CD4-positive, alpha-beta T cell treated with Interleukin-4 for 4 hours (primary cell): Measurements from ENCODE around the gene OLA1.
A peak's percentile ranks its signal among the peaks of the same experiment; 100 is the strongest.
"Not testable (repeated sequence)": the region's sequence is repeated elsewhere in the genome, so short reads cannot be mapped to it uniquely, and the experiment has no call there.

ENCODE experiments used
- DNase-seq: peaks from one replicate; pipeline ENCODE4 v3.0.0-alpha.2; 2020

OLA1 gene

GRCh38 chr2:174248187-174248997 lies at the start of gene OLA1:
Gene OLA1, minus strand, starts transcription at chr2:174248532. Its CDS starts 1,717 bp downstream, at chr2:174246815.
- DNase-seq: peak; percentile 90

- DNase-seq: no peak
These were observed 44.6 kb upstream of the OLA1 start for GRCh38 chr2:174292908-174293307.

GRCh38 chr2:174286172-174286571 lies 37.8 kb upstream of the OLA1 start:
- DNase-seq: no peak

GRCh38 chr2:174282441-174282840 lies 34.1 kb upstream of the OLA1 start:
- no peak for DNase-seq

GRCh38 chr2:174281736-174282135 lies 33.4 kb upstream of the OLA1 start:
- no peak for DNase-seq

GRCh38 chr2:174280596-174280995 lies 32.3 kb upstream of the OLA1 start:
- no peak for DNase-seq

GRCh38 chr2:174270263-174270662 lies 21.9 kb upstream of the OLA1 start:
- DNase-seq: not testable (repeated sequence)

GRCh38 chr2:174266288-174266687 lies 18.0 kb upstream of the OLA1 start:
- no peak for DNase-seq

GRCh38 chr2:174263997-174264396 lies 15.7 kb upstream of the OLA1 start:
- DNase-seq: no peak

- DNase-seq: no peak
These were observed 11.6 kb upstream of the OLA1 start for GRCh38 chr2:174259981-174260380.

GRCh38 chr2:174254267-174254666 lies 5.9 kb upstream of the OLA1 start:
- DNase-seq: no peak

- DNase-seq: no peak
These were observed 763 bp upstream of the OLA1 start for GRCh38 chr2:174248998-174249592.

- DNase-seq: no peak
These were observed 702 bp downstream of the OLA1 start for GRCh38 chr2:174247474-174248186.

GRCh38 chr2:174246944-174247381 lies 1.4 kb downstream of the OLA1 start:
- DNase-seq: no peak

- not testable (repeated sequence) for DNase-seq
These were observed 2.7 kb downstream of the OLA1 start for GRCh38 chr2:174245628-174246027.

GRCh38 chr2:174245065-174245464 lies 3.3 kb downstream of the OLA1 start:
- no peak for DNase-seq

- no peak for DNase-seq
These were observed 4.5 kb downstream of the OLA1 start for GRCh38 chr2:174243812-174244211.

- no peak for DNase-seq
These were observed 8.2 kb downstream of the OLA1 start for GRCh38 chr2:174240097-174240496.

- no peak for DNase-seq
These were observed 11.9 kb downstream of the OLA1 start for GRCh38 chr2:174236429-174236828.

- DNase-seq: no peak
These were observed 12.7 kb downstream of the OLA1 start for GRCh38 chr2:174235680-174236079.

- no peak for DNase-seq
These were observed 14.5 kb downstream of the OLA1 start for GRCh38 chr2:174233771-174234275.

- no peak for DNase-seq
These were observed 20.6 kb downstream of the OLA1 start for GRCh38 chr2:174227748-174228147.

GRCh38 chr2:174224665-174225288 lies 23.6 kb downstream of the OLA1 start:
- no peak for DNase-seq
